Activated CD8-positive, alpha-beta memory T cell treated with anti-CD3 and anti-CD28 coated beads, Interleukin-2, amount 50 U/mL, for 1 hour (primary cell): ENCODE results near the gene TSPAN1.

Experiments
- DNase-seq: peaks from one replicate; pipeline ENCODE4 v3.0.0-alpha.2; 2020; ENCODE audit errors: extremely low read depth

Gene TSPAN1

GRCh38 chr1:46187106-46187869 lies 12.4 kb downstream of the TSPAN1 start:
- no peak for DNase-seq

GRCh38 chr1:46188295-46189030 lies 13.6 kb downstream of the TSPAN1 start:
- DNase-seq, result no peak

GRCh38 chr1:46190539-46190938 lies 15.7 kb downstream of the TSPAN1 start:
- no peak for DNase-seq

GRCh38 chr1:46191033-46191701 lies 16.3 kb downstream of the TSPAN1 start:
- DNase-seq, result no peak

- DNase-seq, result no peak
Observed at GRCh38 chr1:46192171-46192570, 17.3 kb downstream of the TSPAN1 start.

- no peak for DNase-seq
Observed at GRCh38 chr1:46193285-46193684, 18.4 kb downstream of the TSPAN1 start.

- DNase-seq, result no peak
Observed at GRCh38 chr1:46193984-46194570, 19.2 kb downstream of the TSPAN1 start.

GRCh38 chr1:46194641-46195193 lies 19.8 kb downstream of the TSPAN1 start:
- no peak for DNase-seq

GRCh38 chr1:46196609-46197008 lies 21.7 kb downstream of the TSPAN1 start:
- DNase-seq, result no peak

- DNase-seq, result no peak
Observed at GRCh38 chr1:46197560-46197963, 22.7 kb downstream of the TSPAN1 start.

- DNase-seq, result no peak
Observed at GRCh38 chr1:46197964-46198811, 23.3 kb downstream of the TSPAN1 start, which contains the start of gene POMGNT1. POMGNT1 (minus strand) TSS chr1:46198434; CDS start chr1:46197821, 613 bp downstream.

- DNase-seq, result no peak
Observed at GRCh38 chr1:46199233-46199749, 24.4 kb downstream of the TSPAN1 start.

- DNase-seq, result no peak
Observed at GRCh38 chr1:46203738-46204405, 29.0 kb downstream of the TSPAN1 start.

- no peak for DNase-seq
Observed at GRCh38 chr1:46204406-46204742, 29.5 kb downstream of the TSPAN1 start.

GRCh38 chr1:46205141-46205540 lies 30.3 kb downstream of the TSPAN1 start:
- no peak for DNase-seq

- no peak for DNase-seq
Observed at GRCh38 chr1:46205791-46206190, 30.9 kb downstream of the TSPAN1 start.

- no peak for DNase-seq
Observed at GRCh38 chr1:46206399-46206798, 31.5 kb downstream of the TSPAN1 start.

- no peak for DNase-seq
Observed at GRCh38 chr1:46210561-46210960, 35.7 kb downstream of the TSPAN1 start.

GRCh38 chr1:46211051-46211450 lies 36.2 kb downstream of the TSPAN1 start:
- no peak for DNase-seq

- no peak for DNase-seq
Observed at GRCh38 chr1:46215504-46215903, 40.6 kb downstream of the TSPAN1 start.
